Ecto neural progenitor cell (in vitro differentiated cells): ENCODE measurements around the gene VGLL2.
"Not testable (repeated sequence)": the region's sequence is repeated elsewhere in the genome, so short reads cannot be mapped to it uniquely, and the experiment has no call there.

Experiments used
- DNase-seq: peaks from one replicate; pipeline ENCODE4 v3.0.0-alpha.2; 2018; ENCODE audit warnings: low spot score

The VGLL2 gene, protein sequence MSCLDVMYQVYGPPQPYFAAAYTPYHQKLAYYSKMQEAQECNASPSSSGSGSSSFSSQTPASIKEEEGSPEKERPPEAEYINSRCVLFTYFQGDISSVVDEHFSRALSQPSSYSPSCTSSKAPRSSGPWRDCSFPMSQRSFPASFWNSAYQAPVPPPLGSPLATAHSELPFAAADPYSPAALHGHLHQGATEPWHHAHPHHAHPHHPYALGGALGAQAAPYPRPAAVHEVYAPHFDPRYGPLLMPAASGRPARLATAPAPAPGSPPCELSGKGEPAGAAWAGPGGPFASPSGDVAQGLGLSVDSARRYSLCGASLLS

DNA sequence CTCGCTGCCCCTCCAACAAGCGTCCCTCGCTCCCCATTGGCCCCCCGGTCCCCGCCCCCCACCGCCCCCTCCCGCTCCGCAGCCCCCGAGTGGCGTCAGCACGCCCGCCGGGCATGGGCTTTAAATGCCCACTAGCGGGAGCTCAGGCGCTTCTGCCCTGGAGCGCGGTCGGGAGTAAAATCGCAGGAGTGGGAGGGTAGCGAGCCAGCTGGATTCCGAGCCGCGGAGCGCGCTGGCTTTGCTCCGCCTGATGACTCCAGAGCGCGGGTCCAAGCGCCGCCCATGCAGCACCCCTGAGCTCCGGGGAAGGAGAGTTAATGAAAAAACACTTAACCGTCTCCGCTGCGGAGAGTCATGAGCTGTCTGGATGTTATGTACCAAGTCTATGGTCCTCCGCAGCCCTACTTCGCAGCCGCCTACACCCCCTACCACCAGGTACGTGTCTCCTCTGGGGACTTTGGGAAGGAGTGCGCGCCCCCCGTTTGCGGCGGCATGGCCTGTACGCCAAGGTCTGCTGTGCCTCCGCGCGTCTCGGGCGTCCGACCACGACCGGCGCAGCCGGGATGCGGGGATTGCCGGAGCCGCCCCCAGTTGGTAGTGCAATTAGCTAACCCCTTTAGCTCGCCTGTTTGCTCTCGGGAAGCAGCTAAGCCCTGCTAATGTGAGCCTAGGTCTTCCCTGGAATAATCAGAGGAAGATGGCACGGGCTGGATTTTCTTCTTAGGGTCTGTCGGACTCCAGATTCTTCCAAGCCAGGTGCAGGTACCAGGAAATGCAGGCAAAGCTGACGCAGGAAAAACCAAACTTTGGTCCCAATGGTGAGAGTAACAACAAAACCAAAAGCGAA, at the start of gene VGLL2:
VGLL2 (plus strand) TSS at position 149 of the 847 bp plus-strand sequence; CDS start at position 355, 206 bp downstream.
- peak; percentile 85 for DNase-seq

DNA sequence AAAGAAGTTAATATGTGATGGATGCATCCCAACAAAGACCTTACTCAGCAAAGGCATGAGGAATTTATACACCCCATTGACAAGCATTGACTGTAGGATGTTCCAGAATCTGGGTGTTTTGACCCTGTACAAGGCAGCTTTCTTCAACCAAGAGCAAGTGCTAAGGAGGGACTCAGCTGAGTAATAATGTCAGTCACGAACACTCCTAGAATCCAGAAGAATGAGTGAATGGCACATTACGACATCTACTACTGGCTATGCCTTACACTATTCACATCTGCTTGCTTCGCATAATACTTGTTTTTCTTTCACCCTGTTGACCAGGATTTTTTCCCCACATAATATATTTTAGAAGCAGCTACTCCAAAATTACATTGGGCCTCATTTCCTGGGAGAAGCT, 42.5 kb upstream of the VGLL2 start:
- no peak for DNase-seq

DNA sequence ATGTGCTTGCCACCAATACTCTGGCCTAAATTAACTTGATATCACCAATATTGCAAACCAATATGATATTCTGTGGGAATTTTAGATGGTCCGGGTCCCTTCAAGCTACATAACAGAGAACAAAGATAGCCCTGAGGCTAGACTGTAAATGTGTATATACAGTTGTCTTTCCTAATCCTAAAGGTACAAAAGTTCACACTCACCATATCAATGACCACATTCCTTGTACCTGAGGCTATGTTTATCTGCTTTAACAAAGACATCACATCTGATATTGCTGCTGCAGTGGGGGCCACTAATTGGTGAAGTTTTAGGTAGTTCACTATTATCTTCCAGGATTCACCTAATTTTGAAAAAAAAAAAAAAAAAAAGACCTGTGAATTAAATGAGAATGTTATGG, 38.6 kb upstream of the VGLL2 start:
- DNase-seq = no peak

DNA sequence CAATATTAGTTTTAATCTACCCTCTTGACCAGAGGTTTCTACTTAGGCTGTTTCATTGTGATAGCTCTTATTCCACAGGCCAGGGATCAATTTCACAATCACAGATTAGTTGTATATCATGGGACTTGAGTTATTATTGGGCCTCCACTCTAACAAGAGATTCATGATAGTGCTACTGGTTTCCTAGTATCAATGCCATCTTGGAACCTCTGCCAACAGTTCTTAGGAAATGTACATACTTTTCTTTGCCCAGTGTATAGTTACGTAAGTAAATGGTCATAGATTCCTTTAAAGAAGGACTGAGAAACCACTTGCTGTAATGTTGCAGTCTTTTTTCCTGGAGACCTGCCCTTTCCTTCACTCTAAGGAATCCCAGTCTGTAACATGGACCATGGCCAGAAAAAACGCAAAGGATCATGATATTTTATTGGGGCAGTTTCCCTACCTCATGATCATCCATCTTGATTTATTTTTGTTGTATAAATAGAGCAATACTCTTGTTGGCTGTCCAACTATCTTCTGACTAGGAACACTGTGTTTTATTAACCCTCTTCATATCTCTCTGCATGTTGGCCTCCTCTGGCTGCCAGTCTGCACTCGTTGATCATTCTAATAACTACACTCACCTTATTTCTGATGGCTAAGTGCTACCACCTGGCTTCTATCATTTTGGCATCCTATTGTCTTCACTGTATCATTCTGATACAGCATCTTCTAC, 38.0 kb upstream of the VGLL2 start:
- DNase-seq = no peak

DNA sequence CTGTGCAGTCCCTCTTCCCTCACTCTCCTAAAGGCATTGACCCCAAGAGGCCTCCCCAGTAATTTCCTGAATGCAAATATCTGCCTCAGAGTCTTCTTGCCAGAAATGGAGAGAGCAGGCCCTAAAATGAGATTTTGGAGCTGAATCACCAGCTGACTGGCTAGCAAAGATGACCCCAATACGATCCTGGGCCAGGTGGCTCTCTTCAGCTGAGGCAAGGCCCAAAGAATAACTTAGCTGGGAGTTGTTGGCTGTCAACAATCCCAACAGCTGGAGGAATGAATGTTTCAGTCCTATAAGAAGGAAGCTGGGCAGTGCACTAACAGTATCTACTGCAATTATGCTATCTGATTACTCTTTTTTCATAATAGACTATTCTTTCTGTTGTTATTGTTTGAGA, 37.2 kb upstream of the VGLL2 start:
- no peak for DNase-seq

DNA sequence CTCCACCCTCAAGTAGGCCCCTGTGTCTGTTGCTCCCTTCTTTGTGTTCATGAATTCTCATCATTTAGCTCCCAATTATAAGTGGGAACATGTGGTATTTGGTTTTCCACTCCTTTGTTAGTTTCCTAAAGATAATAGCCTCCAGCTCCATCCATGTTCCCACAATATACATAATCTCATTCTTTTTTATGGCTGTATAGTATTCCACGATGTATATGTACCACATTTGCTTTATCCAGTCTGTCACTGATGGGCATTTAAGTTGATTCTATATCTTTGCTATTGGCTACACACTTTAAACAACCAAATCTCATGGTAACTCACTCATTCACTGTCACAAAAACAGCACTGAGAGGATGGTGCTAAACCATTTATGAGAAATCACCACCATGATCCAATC, 35.5 kb upstream of the VGLL2 start:
- no peak for DNase-seq

DNA sequence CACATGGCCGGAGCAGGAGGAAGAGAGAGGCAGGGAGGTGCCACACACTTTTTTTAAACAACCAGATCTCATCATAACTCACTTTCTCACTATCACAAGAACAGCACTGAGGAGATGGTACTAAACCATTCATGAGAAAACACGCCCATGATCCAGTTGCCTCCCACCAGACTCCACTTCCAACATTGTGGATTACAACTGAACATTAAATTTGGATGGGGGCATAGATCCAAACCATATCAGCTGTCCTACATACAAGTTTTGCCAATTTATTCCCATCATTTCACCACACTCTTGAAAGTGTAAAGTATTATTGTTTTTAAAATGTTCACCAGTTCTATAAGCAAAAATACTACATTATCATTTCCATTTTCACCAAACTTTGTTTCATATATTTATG, 33.9 kb upstream of the VGLL2 start:
- no peak for DNase-seq

DNA sequence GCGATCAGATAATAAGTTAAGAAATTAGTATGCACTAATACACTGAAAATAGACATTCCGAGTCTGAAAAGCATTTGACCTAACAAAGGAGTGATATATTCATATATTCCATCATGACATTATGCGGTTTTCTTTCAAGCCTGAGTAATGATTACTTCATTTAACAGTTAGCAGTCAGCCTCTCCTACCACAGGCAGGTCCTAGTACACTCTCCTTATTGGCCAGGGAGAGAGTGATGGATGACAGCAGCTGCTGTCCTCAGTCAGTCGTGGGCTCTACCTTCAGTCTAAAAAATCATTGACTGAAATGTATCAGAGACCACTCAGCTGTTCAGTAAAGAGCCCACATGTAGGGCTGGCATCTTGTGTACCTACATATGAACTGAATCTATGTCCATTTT, 33.2 kb upstream of the VGLL2 start:
- no peak for DNase-seq

DNA sequence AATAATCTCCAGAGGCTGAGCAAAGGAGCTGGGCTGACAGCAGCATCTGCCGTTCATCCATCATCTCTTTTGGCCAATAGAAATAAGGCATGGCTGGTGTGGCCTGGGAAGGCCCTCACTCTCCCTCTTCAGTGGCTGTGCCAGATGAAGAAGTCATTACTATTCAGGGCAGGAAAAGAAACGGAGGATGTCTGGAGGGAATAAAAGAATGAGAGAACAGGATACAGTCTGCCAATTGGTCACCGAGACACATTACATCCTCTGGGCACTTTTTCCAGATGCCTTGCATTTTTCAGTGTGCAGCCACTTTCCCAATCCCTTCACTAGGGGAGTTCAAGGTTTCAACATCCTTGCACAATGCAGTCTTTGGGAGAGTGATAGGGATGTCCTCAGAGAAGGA, 32.2 kb upstream of the VGLL2 start:
- DNase-seq = no peak

DNA sequence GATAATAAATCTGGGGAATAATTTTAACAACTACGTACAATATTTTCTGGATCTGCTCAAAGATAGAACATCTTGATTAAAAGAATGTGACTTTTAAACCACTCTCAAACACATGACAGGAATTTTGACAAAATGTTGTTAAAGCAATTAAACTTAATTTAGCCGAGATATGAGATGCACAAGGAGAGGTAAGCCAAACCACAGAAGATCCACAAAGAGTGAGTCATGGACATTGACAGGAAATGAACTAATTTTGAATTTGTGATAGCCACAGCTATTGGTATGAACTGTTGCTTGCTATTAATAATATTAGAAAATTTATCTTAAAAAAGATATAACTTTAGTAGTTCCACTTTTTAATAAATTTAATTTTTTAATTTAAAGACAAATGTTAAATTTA, 27.8 kb upstream of the VGLL2 start:
- no peak for DNase-seq

DNA sequence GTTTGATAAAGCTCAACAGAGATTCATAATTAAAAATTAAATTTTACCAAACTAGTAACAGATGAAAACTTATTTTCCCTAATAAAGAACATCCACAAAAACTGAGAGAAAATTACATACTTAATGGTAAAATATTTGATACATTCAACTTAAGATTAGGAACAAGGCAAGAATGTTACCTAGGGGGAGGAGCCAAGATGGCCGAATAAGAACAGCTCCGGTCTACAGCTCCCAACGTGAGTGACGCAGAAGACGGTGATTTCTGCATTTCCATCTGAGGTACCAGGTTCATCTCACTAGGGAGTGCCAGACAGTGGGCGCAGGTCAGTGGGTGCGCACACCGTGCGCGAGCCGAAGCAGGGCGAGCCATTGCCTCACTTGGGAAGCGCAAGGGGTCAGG, 20.8 kb upstream of the VGLL2 start:
- DNase-seq = not testable (repeated sequence)

DNA sequence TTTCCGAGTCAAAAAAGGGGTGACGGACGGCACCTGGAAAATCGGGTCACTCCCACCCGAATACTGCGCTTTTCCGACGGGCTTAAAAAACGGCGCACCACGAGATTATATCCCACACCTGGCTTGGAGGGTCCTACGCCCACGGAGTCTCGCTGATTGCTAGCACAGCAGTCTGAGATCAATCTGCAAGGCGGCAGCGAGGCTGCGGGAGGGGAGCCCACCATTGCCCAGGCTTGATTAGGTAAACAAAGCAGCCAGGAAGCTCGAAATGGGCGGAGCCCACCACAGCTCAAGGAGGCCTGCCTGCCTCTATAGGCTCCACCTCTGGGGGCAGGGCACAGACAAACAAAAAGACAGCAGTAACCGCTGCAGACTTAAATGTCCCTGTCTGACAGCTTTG, 20.4 kb upstream of the VGLL2 start:
- DNase-seq = peak; percentile 55

DNA sequence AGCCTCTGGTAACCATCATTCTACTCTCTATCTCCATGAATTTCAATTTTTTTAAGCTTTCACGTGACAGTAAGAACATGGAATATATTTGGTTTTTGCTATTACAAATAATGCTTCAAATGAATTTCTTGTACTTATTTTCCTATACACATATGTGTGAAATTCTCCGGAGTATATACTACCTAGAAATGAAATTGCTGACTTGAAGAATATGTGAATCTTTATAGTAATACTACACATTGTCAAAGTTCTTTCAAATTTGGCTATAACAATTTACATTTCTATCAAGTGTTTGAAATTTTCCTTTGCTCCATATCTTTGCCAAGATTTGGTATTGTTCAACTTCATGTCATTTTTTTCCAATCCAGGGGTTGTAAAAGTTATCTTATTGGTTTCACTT, 11.6 kb upstream of the VGLL2 start:
- DNase-seq = no peak

DNA sequence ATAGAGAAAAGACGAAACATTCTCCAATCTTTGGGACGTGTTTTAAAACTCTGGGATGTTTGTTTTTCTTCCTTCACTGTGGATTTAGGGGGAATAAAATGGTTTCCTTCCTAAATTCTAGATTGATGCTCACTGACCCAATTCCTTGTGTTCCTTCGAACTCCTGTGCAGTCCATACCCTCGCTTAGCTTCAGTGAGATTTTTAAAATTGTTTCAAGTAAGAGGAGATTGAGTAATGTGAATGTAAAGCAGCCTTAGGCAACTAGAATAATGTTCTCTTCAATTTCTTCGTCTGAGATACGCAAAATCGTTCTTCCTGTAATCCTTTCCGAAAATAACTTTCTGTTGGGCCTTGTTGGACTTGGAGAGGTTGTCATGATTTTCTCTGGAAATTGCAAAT, 2.6 kb upstream of the VGLL2 start:
- DNase-seq = no peak

DNA sequence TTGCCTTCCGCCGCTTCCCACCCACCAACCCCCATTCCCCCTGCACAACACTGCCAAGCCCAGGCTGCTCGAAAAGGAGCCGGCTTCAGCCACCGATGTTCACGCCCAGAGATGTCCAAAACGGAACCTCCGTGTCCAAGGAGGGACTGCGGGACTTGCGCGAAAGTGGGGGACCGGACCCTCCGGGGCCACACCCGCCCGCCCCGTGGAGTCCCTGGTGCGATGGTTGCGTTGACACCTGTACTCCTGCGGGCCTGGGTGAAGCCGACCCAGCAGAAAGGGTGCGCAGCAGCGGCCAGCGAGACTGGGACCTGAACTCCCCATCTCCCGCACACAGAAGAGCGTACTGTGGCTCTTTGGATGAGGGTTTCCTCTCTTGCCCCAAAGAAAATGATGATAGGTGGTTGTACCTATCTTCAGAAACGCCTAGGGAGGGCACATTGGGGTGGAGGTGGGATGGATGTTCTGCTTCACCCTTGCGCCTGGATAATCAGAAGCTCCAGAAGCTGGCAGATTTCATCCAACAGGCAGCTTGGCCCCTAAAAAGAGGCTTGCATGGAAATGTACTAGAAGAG, 1.9 kb upstream of the VGLL2 start:
- DNase-seq = no peak

DNA sequence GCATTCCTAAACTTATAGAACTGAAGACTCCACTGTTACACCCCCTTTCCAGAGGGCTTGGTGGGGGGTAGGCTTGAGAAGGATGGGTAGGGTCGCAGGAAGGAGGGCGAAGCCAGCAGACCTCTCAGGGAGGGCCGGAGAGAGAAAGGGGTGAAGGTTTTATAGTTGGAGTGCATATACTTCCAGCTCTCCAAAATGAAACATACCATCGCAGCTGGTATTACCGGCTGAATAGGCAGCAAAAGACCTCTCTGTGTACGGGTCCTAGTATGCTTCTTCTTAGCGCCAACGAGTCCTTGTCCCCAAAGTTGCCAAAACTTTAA, 1.0 kb upstream of the VGLL2 start:
- no peak for DNase-seq

DNA sequence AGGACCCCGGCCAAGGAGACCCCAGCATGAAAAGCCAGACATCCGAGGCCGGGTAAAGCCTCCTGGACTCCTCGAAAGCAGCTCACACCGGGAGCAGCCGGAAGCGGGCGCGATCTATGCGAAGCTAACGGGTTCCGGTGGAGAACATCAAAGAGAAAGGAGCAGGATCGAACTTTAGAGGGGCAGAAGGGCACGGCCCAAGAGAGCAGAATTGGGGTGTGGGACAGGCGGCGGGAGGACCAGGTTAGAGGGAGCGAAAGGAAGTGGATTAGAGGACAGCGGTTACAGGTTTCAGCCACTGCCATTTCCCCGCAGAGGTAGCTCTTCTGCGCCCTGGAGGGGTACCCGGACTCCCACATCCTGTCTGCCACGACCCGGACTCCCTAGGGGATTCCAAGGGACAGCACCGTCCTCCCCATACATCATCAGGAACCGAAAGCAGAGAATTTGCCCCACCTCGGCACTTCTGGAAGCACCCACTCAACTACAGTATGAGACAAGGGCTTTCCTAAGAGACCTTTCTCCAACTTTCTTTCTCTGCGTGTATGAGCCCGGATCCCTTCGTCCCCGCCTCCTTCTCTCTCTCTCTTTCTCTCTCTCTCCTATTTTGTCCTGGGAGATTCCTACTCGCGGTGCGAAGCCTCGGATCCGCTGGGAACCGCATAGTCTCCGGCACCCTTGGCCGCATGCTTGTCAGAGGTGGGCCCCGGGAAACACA, 507 bp upstream of the VGLL2 start:
- peak; percentile 57 for DNase-seq

DNA sequence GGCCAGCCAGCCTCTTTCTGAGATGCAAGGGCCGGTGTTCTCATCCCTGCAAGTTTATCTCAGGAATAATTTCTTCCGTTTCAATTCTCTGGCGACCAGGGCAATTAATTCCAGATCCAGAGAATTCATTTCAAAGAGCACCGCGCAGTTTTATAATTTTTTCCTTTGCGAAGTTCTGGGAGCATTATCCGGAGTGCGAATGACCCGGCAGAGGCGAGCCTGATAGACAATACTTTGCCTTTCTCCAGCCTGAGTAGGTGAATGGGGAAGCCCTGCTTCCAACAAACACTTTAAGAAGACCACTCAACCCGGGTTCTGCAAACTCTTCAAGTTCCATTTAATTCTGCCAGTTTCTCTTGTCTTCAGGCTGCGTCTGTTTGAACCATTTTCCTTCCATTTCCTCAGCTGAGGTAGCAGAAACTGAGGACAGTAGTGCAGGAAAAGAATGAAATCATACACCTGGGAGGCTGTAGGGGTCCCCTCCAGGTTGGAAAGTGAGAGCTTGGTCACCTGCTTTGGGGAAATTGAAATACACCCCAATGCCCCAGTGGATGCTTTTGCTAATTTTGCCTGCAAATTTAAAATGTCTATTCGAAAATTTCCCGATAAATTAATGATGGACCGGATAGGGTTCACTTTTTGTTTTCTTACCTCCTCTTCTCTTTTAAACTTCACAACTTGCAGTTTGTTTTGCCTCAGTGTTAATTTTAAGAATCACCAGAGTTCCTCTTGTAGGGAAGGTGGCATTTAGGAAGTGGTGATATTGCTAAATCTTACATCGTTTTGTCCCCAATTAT, 1.1 kb downstream of the VGLL2 start:
- no peak for DNase-seq

DNA sequence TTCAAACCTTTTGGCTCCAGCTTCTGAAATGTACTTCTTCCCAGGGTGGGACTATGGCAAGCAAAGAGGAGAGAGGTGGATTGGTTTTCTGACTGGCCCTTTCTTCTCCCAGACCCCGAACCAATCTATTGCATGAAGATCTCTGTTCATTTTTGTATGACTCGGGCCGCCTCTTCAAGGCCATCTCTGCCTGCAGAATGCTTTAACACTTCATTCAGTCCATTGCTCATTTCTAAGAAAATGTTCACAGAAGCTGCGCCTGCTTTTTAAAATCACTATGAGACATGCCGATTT, 1.6 kb downstream of the VGLL2 start:
- DNase-seq = no peak

DNA sequence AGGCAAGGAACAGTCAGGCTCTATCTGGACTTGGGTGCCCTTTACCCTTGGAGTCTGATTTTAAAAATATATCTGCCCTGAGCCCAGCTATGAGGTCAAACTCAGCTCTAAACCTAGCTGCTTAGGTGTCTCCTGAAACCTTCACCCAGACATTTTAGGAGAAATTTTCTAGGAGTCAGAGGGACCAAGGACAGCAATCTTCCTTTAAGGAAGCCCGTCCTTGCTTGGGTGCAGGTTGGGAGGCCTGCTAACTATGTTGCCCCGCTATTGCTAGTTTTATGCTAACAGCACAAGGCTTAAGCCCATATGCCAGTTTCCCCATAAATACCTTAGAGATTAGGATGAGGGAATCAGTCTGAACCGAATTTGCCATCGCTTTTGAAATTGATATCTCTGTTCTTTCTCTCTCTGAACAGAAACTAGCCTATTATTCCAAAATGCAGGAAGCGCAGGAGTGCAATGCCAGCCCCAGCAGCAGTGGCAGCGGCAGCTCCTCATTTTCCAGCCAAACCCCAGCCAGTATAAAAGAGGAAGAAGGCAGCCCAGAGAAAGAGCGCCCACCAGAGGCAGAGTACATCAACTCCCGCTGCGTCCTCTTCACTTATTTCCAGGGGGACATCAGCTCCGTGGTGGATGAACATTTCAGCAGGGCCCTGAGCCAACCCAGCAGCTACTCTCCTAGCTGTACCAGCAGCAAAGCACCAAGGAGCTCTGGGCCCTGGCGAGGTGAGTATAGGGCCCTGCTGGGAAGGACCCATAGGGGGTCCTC, 2.6 kb downstream of the VGLL2 start:
- DNase-seq = peak; percentile 69

DNA sequence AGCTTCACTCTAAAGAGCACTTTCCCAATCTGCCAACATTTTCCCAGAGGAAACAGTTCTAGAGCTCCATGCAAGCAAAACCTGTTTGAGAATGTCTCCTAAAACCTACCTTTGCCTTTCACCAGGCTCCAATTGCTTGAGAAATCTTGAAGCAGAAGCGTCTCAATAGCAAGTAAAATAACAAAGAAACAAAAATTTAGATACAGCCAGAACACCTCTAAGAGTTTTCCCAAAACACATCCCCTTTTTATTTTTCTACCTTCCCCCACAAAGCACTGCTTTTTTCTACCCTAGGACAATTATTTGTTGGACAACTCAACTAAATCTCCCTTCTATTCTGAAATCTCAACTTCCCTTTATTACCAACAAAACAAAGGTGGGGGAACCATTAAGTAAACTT, 3.6 kb downstream of the VGLL2 start:
- no peak for DNase-seq
